SKM-1 (cell line): Measurements from ENCODE around the gene EMILIN3.

Experiments used
- DNase-seq: peaks from one replicate; lab custom pipeline; 2025; ENCODE audit not compliant: unreplicated experiment; lab: John Stamatoyannopoulos, UW

EMILIN3 gene, protein sequence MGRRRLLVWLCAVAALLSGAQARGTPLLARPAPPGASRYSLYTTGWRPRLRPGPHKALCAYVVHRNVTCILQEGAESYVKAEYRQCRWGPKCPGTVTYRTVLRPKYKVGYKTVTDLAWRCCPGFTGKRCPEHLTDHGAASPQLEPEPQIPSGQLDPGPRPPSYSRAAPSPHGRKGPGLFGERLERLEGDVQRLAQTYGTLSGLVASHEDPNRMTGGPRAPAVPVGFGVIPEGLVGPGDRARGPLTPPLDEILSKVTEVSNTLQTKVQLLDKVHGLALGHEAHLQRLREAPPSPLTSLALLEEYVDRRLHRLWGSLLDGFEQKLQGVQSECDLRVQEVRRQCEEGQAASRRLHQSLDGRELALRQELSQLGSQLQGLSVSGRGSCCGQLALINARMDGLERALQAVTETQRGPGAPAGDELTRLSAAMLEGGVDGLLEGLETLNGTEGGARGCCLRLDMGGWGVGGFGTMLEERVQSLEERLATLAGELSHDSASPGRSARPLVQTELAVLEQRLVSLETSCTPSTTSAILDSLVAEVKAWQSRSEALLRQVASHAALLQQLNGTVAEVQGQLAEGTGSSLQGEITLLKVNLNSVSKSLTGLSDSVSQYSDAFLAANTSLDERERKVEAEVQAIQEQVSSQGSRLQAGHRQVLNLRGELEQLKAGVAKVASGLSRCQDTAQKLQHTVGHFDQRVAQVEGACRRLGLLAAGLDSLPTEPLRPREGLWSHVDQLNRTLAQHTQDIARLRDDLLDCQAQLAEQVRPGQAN

GRCh38 chr20:41366546-41367392 lies at the start of gene EMILIN3:
EMILIN3 (minus strand) TSS chr20:41366818; CDS start chr20:41366634, 184 bp downstream.
- DNase-seq, result no peak

DNA sequence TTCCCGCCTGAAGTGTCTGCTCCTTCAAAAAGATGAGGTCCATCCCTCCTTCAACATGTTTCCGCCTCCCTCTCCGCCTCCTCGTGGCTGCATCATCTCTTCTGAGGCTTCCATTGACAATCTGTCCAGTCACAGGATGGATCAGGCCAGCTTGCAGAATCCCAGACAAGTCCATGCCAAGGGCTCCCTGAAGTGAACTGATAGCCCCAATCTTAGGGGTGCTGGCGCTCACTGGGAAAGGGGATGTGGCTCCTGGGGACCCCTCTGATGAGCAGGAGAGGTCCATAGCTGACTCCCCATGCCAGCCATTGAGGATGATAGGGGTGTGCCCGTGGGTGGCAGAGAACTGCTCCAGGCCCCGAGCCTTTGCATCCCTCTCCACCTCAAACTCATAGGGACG lies 48.6 kb upstream of the EMILIN3 start:
- no peak for DNase-seq

GRCh38 chr20:41413169-41413568 lies 46.6 kb upstream of the EMILIN3 start:
- DNase-seq, result no peak

GRCh38 chr20:41412324-41413120 lies 45.9 kb upstream of the EMILIN3 start:
- no peak for DNase-seq

- no peak for DNase-seq
Measured at GRCh38 chr20:41411391-41411847, 44.8 kb upstream of the EMILIN3 start.

GRCh38 chr20:41408986-41409385 lies 42.4 kb upstream of the EMILIN3 start:
- no peak for DNase-seq

DNA sequence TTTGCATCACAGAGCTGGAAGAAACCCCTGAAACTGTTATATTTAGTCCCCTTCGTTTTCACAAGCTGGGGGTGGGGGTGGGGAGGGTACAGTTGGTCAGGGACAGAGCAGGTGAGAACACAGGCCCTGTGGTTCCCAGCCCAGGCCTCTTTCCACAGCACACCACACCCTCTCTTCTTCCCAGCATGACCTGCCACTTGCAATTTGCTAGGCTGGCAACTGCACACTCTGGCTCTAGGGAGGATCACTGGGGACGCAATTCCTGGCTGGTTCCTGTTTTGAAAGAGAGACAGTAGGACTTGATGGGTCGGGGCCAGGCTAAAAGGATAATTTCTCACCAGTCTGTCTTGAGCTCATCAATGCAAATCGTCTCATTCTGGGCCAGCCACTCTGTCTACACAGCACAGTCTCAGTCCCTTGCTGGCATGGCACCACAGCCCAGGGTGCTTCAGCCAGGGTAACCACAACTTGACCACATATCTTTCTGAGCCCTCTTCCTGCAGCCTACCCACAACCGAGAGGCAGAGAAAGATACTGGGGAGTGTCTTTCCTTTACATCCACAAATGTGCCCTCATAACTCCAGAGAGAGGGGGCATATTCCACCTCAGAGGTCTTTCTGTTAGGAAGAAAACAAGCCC lies 41.7 kb upstream of the EMILIN3 start:
- no peak for DNase-seq

GRCh38 chr20:41407607-41408006 lies 41.0 kb upstream of the EMILIN3 start:
- DNase-seq, result no peak

GRCh38 chr20:41406896-41407444 lies 40.4 kb upstream of the EMILIN3 start:
- DNase-seq, result no peak

- no peak for DNase-seq
Measured at GRCh38 chr20:41406353-41406752, 39.7 kb upstream of the EMILIN3 start.

DNA sequence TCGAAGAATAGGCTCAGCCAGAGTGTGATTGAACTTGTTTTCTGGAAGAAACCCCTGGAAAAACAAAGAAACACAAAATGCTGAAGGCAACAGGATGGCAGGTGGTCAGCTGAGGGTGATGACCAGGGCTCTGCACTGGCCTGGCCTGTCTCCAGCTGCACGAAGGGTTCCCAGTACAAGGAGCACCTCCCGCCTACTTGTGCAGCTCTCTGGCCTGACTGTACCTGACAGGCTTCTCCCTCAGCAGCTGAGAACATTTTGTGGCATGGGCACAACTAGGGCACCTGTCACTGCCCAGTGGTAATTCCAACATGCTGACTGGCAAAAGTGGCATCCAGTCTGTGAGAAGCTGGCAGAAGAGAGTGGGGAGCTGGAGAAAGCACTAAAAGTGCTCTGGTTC lies 38.8 kb upstream of the EMILIN3 start:
- DNase-seq, result no peak

DNA sequence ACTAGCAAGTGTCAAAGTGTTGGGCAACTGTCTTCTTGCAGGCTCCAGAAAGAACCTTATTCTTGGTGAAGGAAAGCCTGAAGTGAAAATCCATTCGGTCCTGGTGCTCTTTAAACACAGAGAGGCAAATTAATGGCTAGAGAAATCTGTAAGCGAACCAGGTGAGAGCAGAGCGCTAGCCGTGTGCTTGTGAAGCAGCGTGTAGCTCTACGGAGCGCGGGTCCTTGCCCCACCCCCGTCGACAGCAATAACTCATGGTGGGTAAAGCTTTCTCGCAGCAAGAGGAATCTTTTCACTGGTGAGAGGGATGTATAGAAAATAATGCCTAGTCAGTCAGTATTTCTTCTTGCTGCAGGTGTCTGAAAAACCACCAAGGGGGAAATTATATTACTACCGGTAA lies 37.0 kb upstream of the EMILIN3 start:
- DNase-seq, result no peak

DNA sequence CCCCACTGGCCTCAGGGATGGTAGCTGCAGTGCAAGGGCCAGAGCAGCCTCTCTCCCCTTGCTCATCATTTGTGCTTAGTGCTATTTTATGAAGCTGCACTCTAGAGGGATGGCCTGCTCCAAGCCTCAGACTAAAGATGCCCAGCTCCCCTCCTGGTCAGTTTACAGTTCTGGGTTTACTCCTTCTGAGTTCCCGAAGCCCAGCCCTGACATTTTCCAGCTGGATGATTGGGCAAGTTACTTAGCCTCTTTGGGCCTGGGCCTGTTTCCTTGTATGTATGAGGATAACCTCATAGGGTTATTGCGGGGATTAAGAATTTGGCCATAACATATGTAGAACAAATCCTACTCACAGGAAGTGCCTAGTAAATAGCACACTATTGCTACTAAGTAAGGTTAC lies 31.8 kb upstream of the EMILIN3 start:
- no peak for DNase-seq

- DNase-seq, result no peak
Measured at GRCh38 chr20:41395667-41396664, 29.3 kb upstream of the EMILIN3 start.

DNA sequence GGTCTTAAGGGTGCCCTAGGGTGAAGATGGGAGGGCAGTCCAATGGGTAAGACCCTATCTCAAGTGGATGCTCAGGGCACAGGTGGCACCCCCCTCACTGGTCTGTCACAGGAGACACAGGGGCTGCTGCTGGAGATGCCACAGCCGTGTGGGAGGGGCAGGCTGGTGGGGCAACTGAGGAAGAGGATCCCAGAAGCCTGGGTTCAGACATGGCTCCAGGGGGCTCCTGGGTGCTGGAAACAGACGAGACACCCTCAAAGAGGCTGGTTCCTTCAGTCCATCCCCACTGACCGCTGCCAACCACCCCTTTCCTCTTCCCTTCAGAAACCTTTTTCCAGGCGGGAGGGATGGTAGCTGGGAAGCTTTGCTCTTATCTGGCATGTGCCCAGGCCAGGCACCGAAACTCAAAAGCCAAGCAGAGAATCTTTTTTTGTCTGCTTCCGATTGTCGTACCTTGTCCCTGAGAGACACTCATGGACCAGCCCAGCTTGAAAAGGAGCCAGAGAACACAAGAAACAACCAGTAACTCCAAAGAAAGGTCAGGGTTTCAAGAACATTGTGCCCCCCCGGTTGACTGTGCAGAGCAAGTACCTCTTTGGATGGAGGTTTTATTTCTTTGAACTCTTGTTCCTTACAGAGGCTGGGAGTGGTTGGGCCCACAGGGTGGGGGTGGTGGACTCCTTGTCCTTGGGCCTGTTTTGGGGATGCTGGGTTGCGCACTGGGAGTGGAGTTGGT lies 28.5 kb upstream of the EMILIN3 start:
- DNase-seq, result no peak

GRCh38 chr20:41394081-41394480 lies 27.5 kb upstream of the EMILIN3 start:
- DNase-seq, result no peak

- DNase-seq, result no peak
Measured at GRCh38 chr20:41393705-41394066, 27.1 kb upstream of the EMILIN3 start.
